Parathyroid adenoma (tissue), 2 donors: Measurements from ENCODE around the gene DICER1.

Experiments
- H2AFZ ChIP-seq: fragments of 300-600 bp; sonication (generic); one replicate; pipeline ENCODE4 v1.7.0; 2017; ENCODE audit warnings: antibody characterized with exemption, mild to moderate bottlenecking
- H3K27ac ChIP-seq: fragments of 300-600 bp; sonication (generic); one replicate; pipeline ENCODE4 v1.7.0; 2017
- H3K27me3 ChIP-seq: fragments of 300-600 bp; sonication (generic); one replicate; pipeline ENCODE4 v1.7.0; 2017; ENCODE audit warnings: low read length; ENCODE audit not compliant: control insufficient read depth, insufficient read depth
- H3K36me3 ChIP-seq: fragments of 300-600 bp; sonication (generic); one replicate; pipeline ENCODE4 v1.7.0; 2017; ENCODE audit warnings: low read length; ENCODE audit not compliant: control insufficient read depth, insufficient read depth
- H3K4me1 ChIP-seq: fragments of 300-600 bp; sonication (generic); one replicate; pipeline ENCODE4 v1.7.0; 2017; ENCODE audit warnings: control low read depth
- H3K4me2 ChIP-seq: fragments of 300-600 bp; sonication (generic); one replicate; pipeline ENCODE4 v1.7.0; 2017; ENCODE audit warnings: low read length
- H3K4me3 ChIP-seq: fragments of 300-600 bp; sonication (generic); one replicate; pipeline ENCODE4 v1.7.0; 2017; ENCODE audit warnings: low read depth, low read length
- H3K79me2 ChIP-seq: fragments of 300-600 bp; sonication (generic); one replicate; pipeline ENCODE4 v1.7.0; 2017; ENCODE audit warnings: control low read depth
- H3K9ac ChIP-seq: fragments of 300-600 bp; sonication (generic); one replicate; pipeline ENCODE4 v1.7.0; 2017; ENCODE audit warnings: mild to moderate bottlenecking
- H3K9me3 ChIP-seq: fragments of 300-600 bp; sonication (generic); one replicate; pipeline ENCODE4 v1.7.0; 2017; ENCODE audit warnings: low read length; ENCODE audit not compliant: control insufficient read depth
- CTCF ChIP-seq: fragments of 300-600 bp; sonication (generic); IDR thresholded peaks from one replicate; pipeline ENCODE4 v1.7.0; 2017; ENCODE audit warnings: antibody characterized with exemption, mild to moderate bottlenecking
- donor health status: primary hyperparathyroidism.

The DICER1 gene

GRCh38 chr14:95163132-95163531 lies 5.8 kb upstream of the DICER1 start:
- no peaks in the 10 kb centered on the region for H3K36me3 ChIP-seq
- no peak overlapping the region for H3K9ac ChIP-seq
- no peaks in the 10 kb centered on the region for H3K27me3 ChIP-seq
- H3K4me3 ChIP-seq: no peak overlapping the region
- H3K79me2 ChIP-seq: peaks cover 5% of the 10 kb centered on the region
- no peak overlapping the region for H3K4me2 ChIP-seq
- no peak for TF ChIP-seq CTCF
- no peak overlapping the region for H3K27ac ChIP-seq
- no peaks in the 10 kb centered on the region for H3K9me3 ChIP-seq
- no peak overlapping the region for H2AFZ ChIP-seq
- peaks cover 3% of the 10 kb centered on the region for H3K4me1 ChIP-seq

- H3K9me3 ChIP-seq: no peaks in the 10 kb centered on the region
- no peaks in the 10 kb centered on the region for H3K36me3 ChIP-seq
- H3K79me2 ChIP-seq: peaks cover 7% of the 10 kb centered on the region
- H3K4me1 ChIP-seq: peaks cover 4% of the 10 kb centered on the region
- no peak overlapping the region for H3K4me3 ChIP-seq
- TF ChIP-seq CTCF: no peak
- H3K4me2 ChIP-seq: no peak overlapping the region
- no peak overlapping the region for H3K27ac ChIP-seq
- H2AFZ ChIP-seq: no peak overlapping the region
- H3K27me3 ChIP-seq: no peaks in the 10 kb centered on the region
- H3K9ac ChIP-seq: no peak overlapping the region
Observed at GRCh38 chr14:95162641-95163040, 5.3 kb upstream of the DICER1 start.

- Histone ChIP-seq H3K4me1 (peaks cover 14% of the 10 kb centered on the region), H2AFZ (peak overlapping the region; percentile 81), H3K27me3 (no peaks in the 10 kb centered on the region), H3K79me2 (peaks cover 48% of the 10 kb centered on the region), H3K27ac (peak overlapping the region; percentile 87), H3K4me3 (peak overlapping the region; percentile 93), H3K4me2 (peak overlapping the region; percentile 78), H3K9me3 (no peaks in the 10 kb centered on the region), H3K9ac (no peak overlapping the region), H3K36me3 (no peaks in the 10 kb centered on the region)
- no peak for TF ChIP-seq CTCF
Observed at GRCh38 chr14:95157048-95157326, 342 bp downstream of the DICER1 start.

- Histone ChIP-seq H3K4me2 (peak overlapping the region; percentile 78), H3K36me3 (no peaks in the 10 kb centered on the region), H3K9me3 (no peaks in the 10 kb centered on the region), H2AFZ (peak overlapping the region; percentile 81), H3K27ac (peak overlapping the region; percentile 80), H3K9ac (peak overlapping the region; percentile 75), H3K4me3 (peak overlapping the region; percentile 69), H3K79me2 (peaks cover 54% of the 10 kb centered on the region), H3K4me1 (peaks cover 14% of the 10 kb centered on the region), H3K27me3 (no peaks in the 10 kb centered on the region)
- TF ChIP-seq CTCF: no peak
Observed at GRCh38 chr14:95156161-95157047, 925 bp downstream of the DICER1 start.

- H3K36me3 ChIP-seq: no peaks in the 10 kb centered on the region
- no peaks in the 10 kb centered on the region for H3K9me3 ChIP-seq
- no peak overlapping the region for H2AFZ ChIP-seq
- no peaks in the 10 kb centered on the region for H3K27me3 ChIP-seq
- no peak overlapping the region for H3K9ac ChIP-seq
- H3K4me2 ChIP-seq: no peak overlapping the region
- TF ChIP-seq CTCF: no peak
- H3K4me3 ChIP-seq: no peak overlapping the region
- peaks cover 66% of the 10 kb centered on the region for H3K79me2 ChIP-seq
- H3K4me1 ChIP-seq: peaks cover 14% of the 10 kb centered on the region
- H3K27ac ChIP-seq: no peak overlapping the region
Observed at GRCh38 chr14:95155045-95155444, 2.3 kb downstream of the DICER1 start.
